DMS79 (cell line): ENCODE results near the gene RIPOR3.
"Not testable (repeated sequence)": the region's sequence is repeated elsewhere in the genome, so short reads cannot be mapped to it uniquely, and the experiment has no call there.

Source experiments
- DNase-seq: peaks from one replicate; lab custom pipeline; 2025; lab: John Stamatoyannopoulos, UW

The RIPOR3 gene

GRCh38 chr20:50679753-50680104 is 11.6 kb downstream of the RIPOR3 start:
- no peak for DNase-seq

GRCh38 chr20:50678169-50678898 is 13.0 kb downstream of the RIPOR3 start:
- DNase-seq: no peak

GRCh38 chr20:50676858-50677257 is 14.5 kb downstream of the RIPOR3 start:
- DNase-seq: no peak

GRCh38 chr20:50676377-50676731 is 15.0 kb downstream of the RIPOR3 start:
- not testable (repeated sequence) for DNase-seq

- DNase-seq: no peak
These were observed 15.5 kb downstream of the RIPOR3 start for GRCh38 chr20:50675671-50676376.

- no peak for DNase-seq
These were observed 17.1 kb downstream of the RIPOR3 start for GRCh38 chr20:50674138-50674825.

- DNase-seq: no peak
These were observed 17.7 kb downstream of the RIPOR3 start for GRCh38 chr20:50673466-50674137.

- no peak for DNase-seq
These were observed 18.2 kb downstream of the RIPOR3 start for GRCh38 chr20:50673146-50673465.

- DNase-seq: no peak
These were observed 18.8 kb downstream of the RIPOR3 start for GRCh38 chr20:50672400-50673145.

GRCh38 chr20:50671626-50672025 is 19.7 kb downstream of the RIPOR3 start:
- DNase-seq: no peak

- DNase-seq: not testable (repeated sequence)
These were observed 20.3 kb downstream of the RIPOR3 start for GRCh38 chr20:50671010-50671409.

GRCh38 chr20:50670126-50670862 is 21.0 kb downstream of the RIPOR3 start:
- no peak for DNase-seq

- no peak for DNase-seq
These were observed 22.5 kb downstream of the RIPOR3 start for GRCh38 chr20:50668798-50669197.

- DNase-seq: no peak
These were observed 23.0 kb downstream of the RIPOR3 start for GRCh38 chr20:50668326-50668725.

GRCh38 chr20:50666709-50667298 is 24.5 kb downstream of the RIPOR3 start:
- no peak for DNase-seq

- DNase-seq: no peak
These were observed 27.1 kb downstream of the RIPOR3 start for GRCh38 chr20:50664254-50664653.

GRCh38 chr20:50663095-50663821 is 28.1 kb downstream of the RIPOR3 start:
- DNase-seq: no peak

GRCh38 chr20:50659975-50660670 is 31.2 kb downstream of the RIPOR3 start:
- DNase-seq: no peak

- no peak for DNase-seq
These were observed 32.5 kb downstream of the RIPOR3 start for GRCh38 chr20:50658804-50659380.
